Vagina (tissue), 2 donors: Measurements from ENCODE around the gene ZNF292. TPM values are rescaled to one million over a fixed set of nuclear protein-coding genes. Genes with fewer than 3 reads are reported as not detected.

Source experiments
- DNase-seq, 2 donors: peaks; one replicate each; pipeline ENCODE4 v3.0.0-alpha.2; 2017; ENCODE audit errors: extremely low spot score in 2 of 2
- H3K27ac ChIP-seq: fragments of 200-600 bp; sonication (generic); one replicate; pipeline ENCODE4 v1.5.1; 2019
- H3K27me3 ChIP-seq: fragments of 200-600 bp; sonication (generic); one replicate; pipeline ENCODE4 v1.5.1; 2019
- H3K36me3 ChIP-seq, 2 donors: fragments of 200-600 bp; sonication (generic); one replicate each; pipeline ENCODE4 v1.5.1; 2017 to 2019
- H3K4me1 ChIP-seq: fragments of 200-600 bp; sonication (generic); one replicate; pipeline ENCODE4 v1.5.1; 2019
- H3K4me3 ChIP-seq, 2 donors: fragments of 200-600 bp; sonication (generic); 1 replicate in 1 of 2; 2 replicates in 1 of 2; pipeline ENCODE4 v1.5.1; 2016 to 2019
- H3K9me3 ChIP-seq: fragments of 200-600 bp; sonication (generic); one replicate; pipeline ENCODE4 v1.5.1; 2019
- POLR2A ChIP-seq, 2 donors: fragments of 450-650 bp; IDR thresholded peaks; one replicate each; pipeline ENCODE4 v1.6.1; 2017; ENCODE audit warnings: antibody characterized with exemption in 2 of 2, mild to moderate bottlenecking in 2 of 2, moderate library complexity in 2 of 2
- POLR2AphosphoS5 ChIP-seq, 2 donors: sonication (generic); formaldehyde crosslinking; IDR thresholded peaks; one replicate each; pipeline ENCODE4 v1.9.0; 2017; ENCODE audit warnings: antibody characterized with exemption in 2 of 2, mild to moderate bottlenecking in 2 of 2, low read depth in 1 of 2; ENCODE audit not compliant: insufficient read depth in 1 of 2
- intact Hi-C: fragments of 100-400 bp; cut with DNase I; formaldehyde crosslinking; loops from one replicate; pipeline ENCODE4 v1.15.1; 2023
- total RNA-seq: library from RNA; depleted of rRNA; stranded (reverse); fragments of >200 nt; gene quantifications from one replicate; pipeline ENCODE4 v1.2.3, GENCODE V29; 2016
- TF ChIP-seq, protein P1 (sequence below), 3 experiments: fragments of 450-650 bp in 2 of 3; fragments of 200-600 bp in 1 of 3; sonication (generic) in 1 of 3; IDR thresholded peaks; one replicate each; pipeline ENCODE4 v1.5.1; 2017 to 2019; ENCODE audit warnings: antibody characterized with exemption in 3 of 3, mild to moderate bottlenecking in 2 of 3, moderate library complexity in 2 of 3

Gene ZNF292
- total RNA-seq, 1 donor from 2014 or later: 41.5 TPM

DNA sequence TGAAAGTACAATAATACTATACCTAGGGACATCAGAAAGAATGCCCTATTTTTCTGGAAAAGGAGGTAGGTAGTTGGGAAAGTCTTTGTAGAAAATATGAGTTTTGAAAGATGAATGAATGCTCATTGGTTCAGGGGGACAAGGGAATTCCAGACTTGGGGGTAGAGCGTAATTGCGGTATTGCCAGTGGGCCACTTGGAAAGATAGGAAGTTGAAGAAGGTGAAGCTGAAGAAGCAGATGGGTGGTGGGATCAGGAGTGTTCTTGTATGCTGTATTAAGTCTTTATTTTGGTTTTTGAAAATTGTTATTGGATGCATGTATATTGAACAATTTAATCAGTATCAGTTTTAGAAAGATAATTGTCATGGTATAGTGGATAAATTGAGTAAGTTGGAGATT, 109.1 kb downstream of the ZNF292 start:
- Histone ChIP-seq H3K4me1 (no peaks in the 10 kb centered on the region), H3K27me3 (no peaks in the 10 kb centered on the region), H3K9me3 (no peaks in the 10 kb centered on the region), H3K4me3 (no peak overlapping the region), H3K27ac (no peak overlapping the region), H3K36me3 (no peaks in the 10 kb centered on the region)
- DNase-seq: no peak
- intact Hi-C loops: no loop called here
- TF ChIP-seq, protein P1, sequence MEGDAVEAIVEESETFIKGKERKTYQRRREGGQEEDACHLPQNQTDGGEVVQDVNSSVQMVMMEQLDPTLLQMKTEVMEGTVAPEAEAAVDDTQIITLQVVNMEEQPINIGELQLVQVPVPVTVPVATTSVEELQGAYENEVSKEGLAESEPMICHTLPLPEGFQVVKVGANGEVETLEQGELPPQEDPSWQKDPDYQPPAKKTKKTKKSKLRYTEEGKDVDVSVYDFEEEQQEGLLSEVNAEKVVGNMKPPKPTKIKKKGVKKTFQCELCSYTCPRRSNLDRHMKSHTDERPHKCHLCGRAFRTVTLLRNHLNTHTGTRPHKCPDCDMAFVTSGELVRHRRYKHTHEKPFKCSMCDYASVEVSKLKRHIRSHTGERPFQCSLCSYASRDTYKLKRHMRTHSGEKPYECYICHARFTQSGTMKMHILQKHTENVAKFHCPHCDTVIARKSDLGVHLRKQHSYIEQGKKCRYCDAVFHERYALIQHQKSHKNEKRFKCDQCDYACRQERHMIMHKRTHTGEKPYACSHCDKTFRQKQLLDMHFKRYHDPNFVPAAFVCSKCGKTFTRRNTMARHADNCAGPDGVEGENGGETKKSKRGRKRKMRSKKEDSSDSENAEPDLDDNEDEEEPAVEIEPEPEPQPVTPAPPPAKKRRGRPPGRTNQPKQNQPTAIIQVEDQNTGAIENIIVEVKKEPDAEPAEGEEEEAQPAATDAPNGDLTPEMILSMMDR (IDR thresholded peaks at IDR 0.05): no peak
- TF ChIP-seq POLR2AphosphoS5 (IDR thresholded peaks at IDR 0.05; ENCODE audit: insufficient read depth in 1 of 2, low read depth in 1 of 2): no peak
- no peak for TF ChIP-seq POLR2A (IDR thresholded peaks at IDR 0.05)

DNA sequence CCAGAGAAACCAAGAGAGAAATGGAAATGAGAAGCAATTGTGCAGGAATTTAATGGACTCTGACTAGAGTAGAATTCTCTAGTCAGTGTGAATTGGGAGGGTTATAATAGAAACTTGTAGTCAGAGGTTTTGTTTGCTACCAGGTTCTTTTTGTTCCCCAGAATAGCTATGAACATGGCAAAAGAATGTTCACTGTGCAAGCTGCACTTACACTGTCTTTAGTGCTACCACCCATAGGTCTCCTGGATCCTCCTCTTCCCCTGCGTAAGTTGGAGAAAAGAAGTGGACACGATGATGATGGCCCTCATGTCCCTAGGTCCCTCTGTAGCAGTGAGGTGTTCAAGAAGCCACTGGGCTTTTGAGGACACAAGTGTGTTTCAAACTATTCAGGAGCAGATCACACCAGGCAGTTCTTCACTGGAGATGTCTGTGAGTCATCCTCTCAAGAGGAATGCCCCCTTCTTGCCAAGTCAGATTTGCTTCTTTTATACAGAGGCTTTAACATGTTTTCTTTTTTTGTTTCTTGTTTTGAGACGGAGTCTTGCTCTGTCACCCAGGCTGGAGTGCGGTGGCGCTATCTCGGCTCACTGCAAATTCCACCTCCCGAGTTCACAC, 119.4 kb downstream of the ZNF292 start:
- Histone ChIP-seq H3K27me3 (no peaks in the 10 kb centered on the region), H3K9me3 (no peaks in the 10 kb centered on the region), H3K27ac (no peak overlapping the region), H3K4me1 (no peaks in the 10 kb centered on the region), H3K36me3 (no peaks in the 10 kb centered on the region), H3K4me3 (no peak overlapping the region)
- DNase-seq: no peak
- intact Hi-C loops: no loop called here
- TF ChIP-seq POLR2AphosphoS5 (IDR thresholded peaks at IDR 0.05; ENCODE audit: insufficient read depth in 1 of 2, low read depth in 1 of 2): no peak
- TF ChIP-seq, protein P1 (IDR thresholded peaks at IDR 0.05): no peak
- TF ChIP-seq POLR2A (IDR thresholded peaks at IDR 0.05): no peak

DNA sequence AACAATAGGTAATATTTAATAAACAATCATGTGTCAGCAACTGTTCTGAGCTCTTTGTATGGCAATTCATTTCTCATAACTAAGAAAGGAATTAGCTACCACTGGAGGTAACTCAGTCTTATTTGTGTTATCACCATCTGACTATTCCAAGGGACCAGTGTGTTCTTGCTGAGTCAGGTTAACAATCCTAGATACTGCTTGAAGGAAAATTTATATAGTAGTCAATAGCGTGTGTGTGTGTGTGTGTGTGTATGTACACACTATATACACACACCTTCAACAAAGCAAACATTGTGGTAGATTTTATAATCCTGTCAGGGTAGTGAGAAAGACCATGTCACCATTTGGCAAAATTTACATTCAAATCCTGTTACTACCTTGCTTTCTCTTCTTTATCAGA, 121.3 kb downstream of the ZNF292 start:
- H3K27ac ChIP-seq: no peak overlapping the region
- no peak overlapping the region for H3K4me3 ChIP-seq
- H3K9me3 ChIP-seq: no peaks in the 10 kb centered on the region
- no peaks in the 10 kb centered on the region for H3K36me3 ChIP-seq
- H3K4me1 ChIP-seq: no peaks in the 10 kb centered on the region
- no peaks in the 10 kb centered on the region for H3K27me3 ChIP-seq
- DNase-seq: no peak
- intact Hi-C loops: no loop called here
- TF ChIP-seq, protein P1 (IDR thresholded peaks at IDR 0.05): no peak
- TF ChIP-seq POLR2AphosphoS5 (IDR thresholded peaks at IDR 0.05; ENCODE audit: insufficient read depth in 1 of 2, low read depth in 1 of 2) (no peak), POLR2A (IDR thresholded peaks at IDR 0.05) (no peak)

DNA sequence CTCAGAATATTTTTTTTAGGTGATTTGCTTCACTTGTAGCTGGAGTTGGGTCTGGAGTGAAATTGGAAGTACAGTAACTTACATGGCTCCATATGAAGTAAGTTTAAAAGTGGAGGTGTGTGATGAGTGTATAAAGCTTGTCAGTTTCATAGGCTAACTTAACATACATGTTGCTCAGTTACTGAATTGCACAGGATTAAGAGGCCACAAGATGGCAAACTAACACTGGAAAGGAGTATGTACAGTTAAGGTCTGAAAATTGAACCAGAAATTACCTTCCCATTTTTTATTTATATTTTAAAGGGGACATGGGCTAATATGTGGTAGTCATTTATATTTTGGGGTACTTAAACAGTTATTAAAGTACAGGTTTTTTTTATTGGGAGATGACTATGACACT, 121.8 kb downstream of the ZNF292 start:
- Histone ChIP-seq H3K27ac (no peak overlapping the region), H3K36me3 (no peaks in the 10 kb centered on the region), H3K4me1 (no peaks in the 10 kb centered on the region), H3K9me3 (no peaks in the 10 kb centered on the region), H3K4me3 (no peak overlapping the region), H3K27me3 (no peaks in the 10 kb centered on the region)
- no peak for TF ChIP-seq POLR2AphosphoS5 (IDR thresholded peaks at IDR 0.05; ENCODE audit: insufficient read depth in 1 of 2, low read depth in 1 of 2)
- no peak for TF ChIP-seq POLR2A (IDR thresholded peaks at IDR 0.05)
- TF ChIP-seq, protein P1 (IDR thresholded peaks at IDR 0.05): no peak
- DNase-seq: no peak
- intact Hi-C loops: no loop called here

DNA sequence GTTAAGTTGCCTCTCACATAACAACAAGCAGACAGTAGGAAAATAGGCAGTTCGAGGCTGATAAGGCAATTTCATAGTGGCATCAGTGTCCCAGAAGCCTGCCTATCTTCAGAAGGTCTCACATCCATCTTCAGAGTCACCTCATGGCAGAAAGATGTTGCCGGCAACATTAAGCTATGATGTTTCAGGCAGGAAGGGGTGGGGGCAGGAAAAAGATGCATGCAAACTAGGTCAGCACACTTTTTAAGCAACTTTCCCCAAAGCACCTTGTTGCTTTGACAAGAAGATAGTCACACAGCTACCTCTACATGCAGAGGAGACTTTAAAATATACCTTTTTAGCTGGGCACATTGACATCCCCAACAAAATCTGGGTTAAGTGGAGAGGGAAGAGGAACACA, 123.8 kb downstream of the ZNF292 start:
- intact Hi-C loops: no loop called here
- Histone ChIP-seq H3K9me3 (no peaks in the 10 kb centered on the region), H3K27ac (no peak overlapping the region), H3K36me3 (no peaks in the 10 kb centered on the region), H3K4me1 (no peaks in the 10 kb centered on the region), H3K4me3 (no peak overlapping the region), H3K27me3 (no peaks in the 10 kb centered on the region)
- TF ChIP-seq, protein P1 (IDR thresholded peaks at IDR 0.05): no peak
- TF ChIP-seq POLR2AphosphoS5 (IDR thresholded peaks at IDR 0.05; ENCODE audit: insufficient read depth in 1 of 2, low read depth in 1 of 2): no peak
- no peak for TF ChIP-seq POLR2A (IDR thresholded peaks at IDR 0.05)
- no peak for DNase-seq
